Diencephalon (tissue), 1 donor: ENCODE data around the gene C6orf52. TPM values are rescaled to one million over a fixed set of nuclear protein-coding genes. Genes with fewer than 3 reads are reported as not detected.

Experiments used
- small RNA-seq: library from RNA; depleted of rRNA; stranded (forward); fragments of <200 nt; gene quantifications from one replicate; pipeline ENCODE3, GENCODE V24; 2014
- total RNA-seq: library from RNA; depleted of rRNA; stranded (reverse); fragments of >200 nt; gene quantifications from one replicate; pipeline ENCODE4 v1.2.3, GENCODE V29; 2014

Gene C6orf52
- 0.92 TPM for total RNA-seq

DNA sequence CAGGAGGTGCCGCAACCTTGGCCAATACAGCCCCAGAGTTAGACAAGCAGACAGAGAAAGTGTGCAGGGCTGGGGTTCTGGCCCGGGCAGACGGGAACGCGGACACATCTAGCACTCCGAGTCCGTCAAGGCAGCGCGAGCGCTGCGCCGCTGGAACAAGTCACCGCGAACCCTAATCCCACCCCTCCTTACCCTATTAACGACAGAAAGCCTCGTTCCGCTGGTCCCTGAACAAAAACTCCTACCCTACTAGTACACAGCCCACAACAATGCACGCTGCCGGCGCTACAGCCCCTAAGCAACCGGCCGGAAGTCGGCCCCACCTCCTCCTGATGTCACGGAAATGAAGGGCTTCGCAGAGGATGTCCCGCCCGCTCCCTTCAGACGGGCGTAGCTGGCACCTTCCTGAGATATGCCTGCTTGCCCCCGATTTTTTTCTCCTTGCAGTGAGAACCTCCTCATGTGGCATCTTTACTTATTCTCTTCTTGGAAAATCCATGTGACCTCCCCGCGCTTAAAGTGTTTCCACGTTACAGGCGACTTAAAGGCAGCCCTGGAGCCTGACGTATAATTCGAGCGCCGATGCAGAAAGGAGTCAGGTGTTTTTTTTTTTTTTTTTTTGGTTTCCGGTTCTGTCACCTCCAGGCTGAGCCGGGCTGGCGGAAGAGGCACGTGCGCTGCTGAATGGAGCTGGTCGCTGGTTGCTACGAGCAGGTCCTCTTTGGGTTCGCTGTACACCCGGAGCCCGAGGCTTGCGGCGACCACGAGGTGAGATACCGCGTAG lies at the start of gene C6orf52, which contains the start of gene PAK1IP1:
C6orf52 (minus strand) TSS at position 315 of the 784 bp plus-strand sequence. CDS start 7,066 bp downstream, outside the sequence.
PAK1IP1 (plus strand) TSS at position 671 of the 784 bp plus-strand sequence; CDS start at position 685, 14 bp downstream.

DNA sequence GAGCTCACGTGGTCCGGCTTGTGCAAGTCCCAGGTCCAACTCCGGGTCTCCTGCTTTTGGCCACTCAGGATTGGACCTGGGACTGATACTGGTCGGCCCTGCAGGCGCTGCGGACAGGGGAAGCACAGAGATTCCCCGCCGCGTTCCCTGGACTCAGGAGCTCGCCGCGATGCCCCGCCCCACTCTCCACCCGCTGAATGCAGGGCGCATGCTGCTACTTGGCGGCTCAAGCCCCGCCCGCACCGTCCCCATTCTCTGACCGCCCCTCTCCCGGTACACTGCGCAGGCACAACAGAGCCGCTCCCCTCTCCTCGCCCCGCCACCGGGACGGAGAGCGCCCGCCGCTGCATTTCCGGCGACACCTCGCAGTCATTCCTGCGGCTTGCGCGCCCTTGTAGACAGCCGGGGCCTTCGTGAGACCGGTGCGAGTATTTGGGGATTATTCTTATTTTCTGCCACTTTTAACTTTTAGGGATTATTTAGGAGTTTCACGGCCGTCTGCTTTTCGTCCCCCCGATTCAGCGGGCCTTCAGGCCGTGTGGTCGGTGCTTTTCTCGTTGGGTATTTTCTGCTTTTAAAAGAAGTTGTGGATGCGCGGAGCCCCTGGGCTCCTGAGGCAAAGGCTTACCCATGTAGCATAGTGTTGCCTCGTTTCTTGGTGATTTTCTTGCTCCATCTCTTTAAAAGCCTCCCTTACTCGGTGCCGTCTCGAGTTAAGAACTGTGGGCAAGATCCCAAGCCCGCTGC lies 28.6 kb upstream of the C6orf52 start, which contains the start of gene TMEM14C:
TMEM14C (plus strand) TSS at position 251 of the 747 bp plus-strand sequence. CDS start 1,544 bp downstream, outside the sequence.

Small RNAs within 50 kb of the gene (small RNA-seq; reads per million reads assigned to genes)
- gene RF00019, result not detected

Other genes with a start within 250 kb of the C6orf52 start
- 21.7 TPM for gene GCNT2, start 173.3 kb downstream of the C6orf52 start, total RNA-seq
- 21.2 TPM for gene PAK1IP1, start 356 bp upstream of the C6orf52 start, total RNA-seq
- gene TMEM14C, start 28.5 kb upstream of the C6orf52 start, total RNA-seq, result 61.8 TPM
- 57.9 TPM for gene TMEM14B, start 53.2 kb upstream of the C6orf52 start, total RNA-seq
- gene MAK, start 143.9 kb upstream of the C6orf52 start, total RNA-seq, result 2.1 TPM
- not detected for gene GCM2, start 187.4 kb upstream of the C6orf52 start, total RNA-seq
- gene SYCP2L, start 192.4 kb upstream of the C6orf52 start, total RNA-seq, result 6.9 TPM